ENCODE measurements around the gene CELA2B. TPM values are rescaled to one million over a fixed set of nuclear protein-coding genes. Genes with fewer than 3 reads are reported as not detected.
A peak's percentile ranks its signal among the peaks of the same experiment; 100 is the strongest.

CELA2B gene
- total RNA-seq, 4 donors from 2014 or later: not detected

DNA sequence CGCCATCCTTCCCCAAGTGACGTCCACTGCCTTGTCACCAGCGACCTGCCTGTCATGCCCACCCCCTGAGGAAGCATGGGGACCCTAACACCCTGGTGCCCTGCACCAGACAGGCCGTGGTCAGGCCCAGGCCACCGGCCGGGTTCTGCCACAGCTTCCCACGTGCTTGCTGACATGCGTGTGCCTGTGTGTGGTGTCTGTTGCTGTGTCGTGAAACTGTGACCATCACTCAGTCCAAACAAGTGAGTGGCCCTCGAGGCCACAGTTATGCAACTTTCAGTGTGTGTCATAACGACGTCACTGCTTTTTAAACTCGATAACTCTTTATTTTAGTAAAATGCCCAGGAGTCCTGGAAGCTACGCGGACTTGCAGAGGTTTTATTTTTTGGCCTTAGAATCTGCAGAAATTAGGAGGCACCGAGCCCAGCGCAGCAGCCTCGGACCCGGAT is 46.2 kb upstream of the CELA2B start:
- Histone ChIP-seq H3K4me3 (no peak overlapping the region), H3K27ac (replicated peaks in 1 of 4) (no peak overlapping the region), H3K27me3 (no peaks in the 10 kb centered on the region), H3K9me3 (no peaks in the 10 kb centered on the region), H3K36me3 (peaks cover 5 to 56% (median 40%) of the 10 kb centered on the region in 4 donors), H3K4me1 (peaks cover 17 to 31% (median 23%) of the 10 kb centered on the region in 4 donors)
- WGBS: 80% methylated on average over 18 of the region's 19 CpGs
- DNase-seq (ENCODE audit: extremely low spot score): no peak
- no peak for TF ChIP-seq EP300 (IDR thresholded peaks at IDR 0.05)
- TF ChIP-seq, protein P1, sequence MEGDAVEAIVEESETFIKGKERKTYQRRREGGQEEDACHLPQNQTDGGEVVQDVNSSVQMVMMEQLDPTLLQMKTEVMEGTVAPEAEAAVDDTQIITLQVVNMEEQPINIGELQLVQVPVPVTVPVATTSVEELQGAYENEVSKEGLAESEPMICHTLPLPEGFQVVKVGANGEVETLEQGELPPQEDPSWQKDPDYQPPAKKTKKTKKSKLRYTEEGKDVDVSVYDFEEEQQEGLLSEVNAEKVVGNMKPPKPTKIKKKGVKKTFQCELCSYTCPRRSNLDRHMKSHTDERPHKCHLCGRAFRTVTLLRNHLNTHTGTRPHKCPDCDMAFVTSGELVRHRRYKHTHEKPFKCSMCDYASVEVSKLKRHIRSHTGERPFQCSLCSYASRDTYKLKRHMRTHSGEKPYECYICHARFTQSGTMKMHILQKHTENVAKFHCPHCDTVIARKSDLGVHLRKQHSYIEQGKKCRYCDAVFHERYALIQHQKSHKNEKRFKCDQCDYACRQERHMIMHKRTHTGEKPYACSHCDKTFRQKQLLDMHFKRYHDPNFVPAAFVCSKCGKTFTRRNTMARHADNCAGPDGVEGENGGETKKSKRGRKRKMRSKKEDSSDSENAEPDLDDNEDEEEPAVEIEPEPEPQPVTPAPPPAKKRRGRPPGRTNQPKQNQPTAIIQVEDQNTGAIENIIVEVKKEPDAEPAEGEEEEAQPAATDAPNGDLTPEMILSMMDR (IDR thresholded peaks at IDR 0.05): no peak
- TF ChIP-seq POLR2A (IDR thresholded peaks at IDR 0.05; ENCODE audit: low read depth): no peak
- no peak for TF ChIP-seq POLR2AphosphoS5 (IDR thresholded peaks at IDR 0.05)
- intact Hi-C loops (cut with DNase I): loop anchor here (10.0 kb wide), 1 partner anchor 305 kb away; no protein-coding TSS in a partner anchor

DNA sequence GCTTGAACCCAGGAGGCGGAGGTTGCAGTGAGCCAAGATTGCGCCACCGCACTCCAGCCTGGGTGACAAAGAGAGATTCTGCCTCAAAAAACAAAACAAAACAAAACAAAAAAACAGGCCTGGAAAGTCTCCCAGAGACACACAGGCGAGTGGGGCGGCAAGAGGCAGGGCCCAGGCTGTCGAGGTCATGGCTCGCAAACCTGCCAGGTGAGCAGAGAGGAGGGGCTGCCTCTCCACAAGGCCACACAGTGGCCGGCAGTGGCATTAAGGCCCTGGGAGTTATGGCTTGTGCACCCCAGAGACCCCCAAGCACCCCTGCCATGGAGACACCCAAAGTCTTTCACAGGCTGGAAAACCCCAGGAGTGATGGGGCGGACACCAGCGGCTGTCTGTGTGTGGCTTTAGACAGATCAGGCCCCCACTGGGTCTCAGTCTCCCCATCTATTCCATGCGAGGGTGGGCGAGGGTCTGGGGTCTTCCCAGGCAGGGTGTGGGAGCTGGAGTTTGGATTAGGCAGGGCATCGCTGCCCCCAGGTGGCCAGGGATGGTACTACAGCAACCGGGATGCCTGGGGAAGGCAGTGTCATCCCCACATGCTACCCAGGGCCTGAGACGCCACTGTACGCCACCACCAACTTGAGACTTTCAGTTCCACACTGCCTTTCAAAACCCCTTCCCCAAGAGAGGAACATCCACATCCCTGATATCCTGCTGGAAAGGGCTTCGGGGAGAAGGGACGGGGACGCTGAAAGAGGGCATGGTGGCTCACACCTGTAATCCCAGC is 44.9 kb upstream of the CELA2B start:
- 56% methylated on average over 18 of the region's 19 CpGs for WGBS
- Histone ChIP-seq H3K4me3 (no peak overlapping the region), H3K36me3 (peaks cover 5 to 50% (median 38%) of the 10 kb centered on the region in 4 donors), H3K27ac (replicated peaks in 1 of 4) (no peak overlapping the region), H3K27me3 (no peaks in the 10 kb centered on the region), H3K4me1 (peaks cover 17 to 28% (median 23%) of the 10 kb centered on the region in 4 donors), H3K9me3 (no peaks in the 10 kb centered on the region)
- no peak for DNase-seq (ENCODE audit: extremely low spot score)
- intact Hi-C loops (cut with DNase I): loop anchor here (1.0 to 10.0 kb wide), 2 partner anchors 108 to 306 kb away; no protein-coding TSS in a partner anchor
- TF ChIP-seq, protein P1 (IDR thresholded peaks at IDR 0.05): peak; percentile 93 to 98 (median 95)
- TF ChIP-seq POLR2AphosphoS5 (IDR thresholded peaks at IDR 0.05): no peak

DNA sequence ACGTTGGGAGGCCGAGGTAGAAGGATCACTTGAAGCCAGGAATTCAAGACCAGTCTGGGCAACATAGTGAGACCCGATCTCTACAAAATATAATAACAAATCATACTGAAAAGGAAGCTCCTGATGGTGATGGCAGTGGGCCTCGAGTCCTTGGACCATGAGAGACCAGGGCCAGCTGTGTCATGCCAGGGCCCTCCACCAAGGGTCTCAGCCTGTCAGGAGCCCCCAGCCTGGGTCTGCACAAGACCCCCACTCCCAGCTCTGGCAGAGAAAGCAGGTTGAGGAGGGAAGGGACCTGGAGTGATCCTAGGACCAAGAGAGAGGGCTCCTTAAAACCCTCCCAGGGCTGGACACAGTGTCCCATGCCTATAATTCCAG is 44.3 kb upstream of the CELA2B start:
- Histone ChIP-seq H3K27me3 (no peaks in the 10 kb centered on the region), H3K36me3 (peaks cover 5 to 45% (median 35%) of the 10 kb centered on the region in 4 donors), H3K9me3 (no peaks in the 10 kb centered on the region), H3K27ac (replicated peaks in 1 of 4) (no peak overlapping the region), H3K4me1 (peaks cover 14 to 22% (median 17%) of the 10 kb centered on the region in 4 donors), H3K4me3 (no peak overlapping the region)
- WGBS: 79% methylated on average over 4 of the region's 4 CpGs
- TF ChIP-seq EP300 (IDR thresholded peaks at IDR 0.05): no peak
- no peak for TF ChIP-seq POLR2AphosphoS5 (IDR thresholded peaks at IDR 0.05)
- TF ChIP-seq, protein P1 (IDR thresholded peaks at IDR 0.05): no peak
- no peak for TF ChIP-seq POLR2A (IDR thresholded peaks at IDR 0.05; ENCODE audit: low read depth)
- DNase-seq (ENCODE audit: extremely low spot score): no peak
- intact Hi-C loops (cut with DNase I): loop anchor here (1.0 to 10.0 kb wide), 2 partner anchors 108 to 307 kb away; no protein-coding TSS in a partner anchor

DNA sequence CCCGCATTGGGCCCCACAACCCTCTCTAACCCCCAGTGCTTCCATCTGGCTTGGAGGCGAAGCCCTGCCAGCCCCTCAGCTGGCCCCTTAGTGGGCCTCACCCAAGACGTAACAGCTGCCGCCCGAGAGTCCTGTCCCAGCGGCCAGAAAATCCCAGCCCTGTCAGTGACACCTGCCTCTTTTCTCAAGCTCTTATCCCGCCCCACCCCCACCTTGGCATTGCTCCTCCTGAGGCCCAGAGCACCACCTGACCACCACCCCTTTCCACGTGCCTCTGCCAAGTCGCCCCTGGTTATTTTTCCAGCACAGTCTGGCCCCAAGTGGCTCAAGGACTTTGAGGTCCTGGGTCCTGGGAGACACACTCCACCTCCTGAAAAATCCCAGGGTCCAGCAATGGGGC is 43.6 kb upstream of the CELA2B start:
- DNase-seq (ENCODE audit: extremely low spot score): no peak
- intact Hi-C loops (cut with DNase I): loop anchor here (10.0 kb wide), 1 partner anchor 308 kb away; no protein-coding TSS in a partner anchor
- 54% methylated on average over 9 of the region's 9 CpGs for WGBS

More for the DNA sequence above, 43.6 kb upstream of the CELA2B start:
- Histone ChIP-seq H3K27me3 (no peaks in the 10 kb centered on the region), H3K27ac (replicated peaks in 1 of 4) (no peak overlapping the region), H3K9me3 (no peaks in the 10 kb centered on the region), H3K36me3 (peaks cover 5 to 37% (median 32%) of the 10 kb centered on the region in 4 donors), H3K4me1 (peaks cover 6 to 15% (median 10%) of the 10 kb centered on the region in 4 donors), H3K4me3 (no peak overlapping the region)
- TF ChIP-seq POLR2A (IDR thresholded peaks at IDR 0.05; ENCODE audit: low read depth): no peak
- no peak for TF ChIP-seq EP300 (IDR thresholded peaks at IDR 0.05)
- TF ChIP-seq POLR2AphosphoS5 (IDR thresholded peaks at IDR 0.05): no peak
- TF ChIP-seq, protein P1 (IDR thresholded peaks at IDR 0.05): no peak

All from esophagus muscularis mucosa (tissue), 4 donors.